ENCODE measurements around the gene NAP1L4. TPM values are rescaled to one million over a fixed set of nuclear protein-coding genes. Genes with fewer than 3 reads are reported as not detected.
A peak's percentile ranks its signal among the peaks of the same experiment; 100 is the strongest.

Gene NAP1L4
- total RNA-seq, 1 donor: 72.0 TPM

- Histone ChIP-seq H3K9me3 (ENCODE audit: low read depth, low read length) (no peaks in the 10 kb centered on the region), H3K36me3 (ENCODE audit: insufficient read depth, low read length) (no peaks in the 10 kb centered on the region), H3K4me2 (ENCODE audit: insufficient read depth, low read length) (no peak overlapping the region), H3K27ac (ENCODE audit: low read depth, low read length) (no peak overlapping the region), H3K27me3 (ENCODE audit: insufficient read depth, low read length) (no peaks in the 10 kb centered on the region), H2AFZ (ENCODE audit: low read length) (no peak overlapping the region), H3K4me1 (ENCODE audit: insufficient read depth, low read length) (peaks cover 10% of the 10 kb centered on the region), H3K79me2 (ENCODE audit: insufficient read depth, low read length) (peaks cover 28% of the 10 kb centered on the region), H4K20me1 (ENCODE audit: insufficient read depth, low read length) (peaks cover 9% of the 10 kb centered on the region), H3K4me3 (ENCODE audit: insufficient read depth, low read length) (no peak overlapping the region)
- TF ChIP-seq, protein P1, sequence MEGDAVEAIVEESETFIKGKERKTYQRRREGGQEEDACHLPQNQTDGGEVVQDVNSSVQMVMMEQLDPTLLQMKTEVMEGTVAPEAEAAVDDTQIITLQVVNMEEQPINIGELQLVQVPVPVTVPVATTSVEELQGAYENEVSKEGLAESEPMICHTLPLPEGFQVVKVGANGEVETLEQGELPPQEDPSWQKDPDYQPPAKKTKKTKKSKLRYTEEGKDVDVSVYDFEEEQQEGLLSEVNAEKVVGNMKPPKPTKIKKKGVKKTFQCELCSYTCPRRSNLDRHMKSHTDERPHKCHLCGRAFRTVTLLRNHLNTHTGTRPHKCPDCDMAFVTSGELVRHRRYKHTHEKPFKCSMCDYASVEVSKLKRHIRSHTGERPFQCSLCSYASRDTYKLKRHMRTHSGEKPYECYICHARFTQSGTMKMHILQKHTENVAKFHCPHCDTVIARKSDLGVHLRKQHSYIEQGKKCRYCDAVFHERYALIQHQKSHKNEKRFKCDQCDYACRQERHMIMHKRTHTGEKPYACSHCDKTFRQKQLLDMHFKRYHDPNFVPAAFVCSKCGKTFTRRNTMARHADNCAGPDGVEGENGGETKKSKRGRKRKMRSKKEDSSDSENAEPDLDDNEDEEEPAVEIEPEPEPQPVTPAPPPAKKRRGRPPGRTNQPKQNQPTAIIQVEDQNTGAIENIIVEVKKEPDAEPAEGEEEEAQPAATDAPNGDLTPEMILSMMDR (IDR thresholded peaks at IDR 0.05; ENCODE audit: extremely low read depth, low read depth, low read length): no peak
- peak; percentile 74 for DNase-seq (ENCODE audit: insufficient read length, low spot score, missing footprints)
These were observed 67.1 kb downstream of the NAP1L4 start for GRCh38 chr11:2924821-2925675.

DNA sequence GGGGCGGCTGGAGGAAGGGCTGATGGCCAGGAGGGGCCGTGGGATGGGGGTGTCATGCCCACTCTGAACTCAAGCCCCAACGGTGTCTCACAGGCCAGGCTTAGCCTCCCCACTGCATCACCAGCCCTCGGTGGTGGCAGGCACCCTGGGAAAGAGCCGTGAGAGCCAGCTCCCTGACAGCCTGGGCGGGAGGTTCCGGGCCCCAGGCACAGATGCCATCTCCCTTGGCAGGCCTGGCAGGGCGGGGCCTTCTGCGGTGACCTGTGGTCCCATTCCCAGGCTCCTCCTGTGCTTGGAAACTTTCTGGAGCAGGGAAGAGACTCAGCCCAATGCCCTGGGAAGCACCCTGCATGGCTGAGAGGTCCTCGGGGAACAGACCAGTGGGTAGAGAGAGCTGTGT is 67.7 kb downstream of the NAP1L4 start:
- H4K20me1 ChIP-seq (ENCODE audit: insufficient read depth, low read length): peaks cover 9% of the 10 kb centered on the region
- H3K4me3 ChIP-seq (ENCODE audit: insufficient read depth, low read length): no peak overlapping the region
- no peaks in the 10 kb centered on the region for H3K27me3 ChIP-seq (ENCODE audit: insufficient read depth, low read length)
- no peak overlapping the region for H3K27ac ChIP-seq (ENCODE audit: low read depth, low read length)
- no peak overlapping the region for H2AFZ ChIP-seq (ENCODE audit: low read length)
- H3K4me1 ChIP-seq (ENCODE audit: insufficient read depth, low read length): peaks cover 4% of the 10 kb centered on the region
- TF ChIP-seq, protein P1 (IDR thresholded peaks at IDR 0.05; ENCODE audit: extremely low read depth, low read depth, low read length): no peak
- no peaks in the 10 kb centered on the region for H3K36me3 ChIP-seq (ENCODE audit: insufficient read depth, low read length)
- no peak for DNase-seq (ENCODE audit: insufficient read length, low spot score, missing footprints)
- H3K4me2 ChIP-seq (ENCODE audit: insufficient read depth, low read length): no peak overlapping the region
- H3K9me3 ChIP-seq (ENCODE audit: low read depth, low read length): no peaks in the 10 kb centered on the region
- H3K79me2 ChIP-seq (ENCODE audit: insufficient read depth, low read length): peaks cover 28% of the 10 kb centered on the region

GRCh38 chr11:2923446-2924375 is 68.4 kb downstream of the NAP1L4 start:
- no peaks in the 10 kb centered on the region for H3K27me3 ChIP-seq (ENCODE audit: insufficient read depth, low read length)
- H3K4me1 ChIP-seq (ENCODE audit: insufficient read depth, low read length): peaks cover 4% of the 10 kb centered on the region
- H3K79me2 ChIP-seq (ENCODE audit: insufficient read depth, low read length): peaks cover 23% of the 10 kb centered on the region
- DNase-seq (ENCODE audit: insufficient read length, low spot score, missing footprints): no peak
- TF ChIP-seq, protein P1 (IDR thresholded peaks at IDR 0.05; ENCODE audit: extremely low read depth, low read depth, low read length): no peak
- H3K9me3 ChIP-seq (ENCODE audit: low read depth, low read length): no peaks in the 10 kb centered on the region
- no peaks in the 10 kb centered on the region for H3K36me3 ChIP-seq (ENCODE audit: insufficient read depth, low read length)
- peaks cover 9% of the 10 kb centered on the region for H4K20me1 ChIP-seq (ENCODE audit: insufficient read depth, low read length)
- H2AFZ ChIP-seq (ENCODE audit: low read length): no peak overlapping the region
- H3K4me3 ChIP-seq (ENCODE audit: insufficient read depth, low read length): no peak overlapping the region
- no peak overlapping the region for H3K27ac ChIP-seq (ENCODE audit: low read depth, low read length)
- no peak overlapping the region for H3K4me2 ChIP-seq (ENCODE audit: insufficient read depth, low read length)

DNA sequence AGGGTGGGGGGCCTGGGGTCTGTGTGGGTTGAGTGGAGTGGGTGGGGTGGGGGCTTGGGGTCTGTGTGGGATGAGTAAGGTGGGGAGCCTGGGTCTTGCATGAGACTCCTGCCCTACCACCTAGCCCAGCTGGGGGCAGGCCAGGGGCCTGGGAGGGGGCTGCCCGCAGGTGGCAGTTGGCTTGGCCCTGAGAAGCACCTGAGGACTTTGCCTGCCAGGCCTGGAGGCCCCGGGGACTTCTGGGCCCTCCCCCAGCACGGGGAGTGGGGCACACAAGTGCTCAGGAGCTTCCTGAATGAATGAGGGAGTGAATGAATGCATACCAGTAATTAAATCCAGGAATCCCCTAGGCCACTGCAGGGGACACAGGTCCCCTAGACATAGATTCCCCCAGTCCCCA is 69.5 kb downstream of the NAP1L4 start:
- Histone ChIP-seq H3K4me3 (ENCODE audit: insufficient read depth, low read length) (no peak overlapping the region), H3K4me1 (ENCODE audit: insufficient read depth, low read length) (no peaks in the 10 kb centered on the region), H4K20me1 (ENCODE audit: insufficient read depth, low read length) (peaks cover 9% of the 10 kb centered on the region), H2AFZ (ENCODE audit: low read length) (no peak overlapping the region), H3K27ac (ENCODE audit: low read depth, low read length) (no peak overlapping the region), H3K9me3 (ENCODE audit: low read depth, low read length) (no peaks in the 10 kb centered on the region), H3K36me3 (ENCODE audit: insufficient read depth, low read length) (no peaks in the 10 kb centered on the region), H3K27me3 (ENCODE audit: insufficient read depth, low read length) (no peaks in the 10 kb centered on the region), H3K79me2 (ENCODE audit: insufficient read depth, low read length) (peaks cover 13% of the 10 kb centered on the region), H3K4me2 (ENCODE audit: insufficient read depth, low read length) (no peak overlapping the region)
- TF ChIP-seq, protein P1 (IDR thresholded peaks at IDR 0.05; ENCODE audit: extremely low read depth, low read depth, low read length): no peak
- DNase-seq (ENCODE audit: insufficient read length, low spot score, missing footprints): no peak

All from osteoblast (primary cell).